Activated naive CD8-positive, alpha-beta T cell treated with anti-CD3 and anti-CD28 coated beads, Interleukin-2, amount 50 U/mL, for 24 hours (primary cell): Measurements from ENCODE around the gene KRT72.

Source experiments
- ATAC-seq: fragments of 150-1000 bp; cut with Tn5 transposase; one replicate; pipeline ENCODE4 v1.10.0; 2021
- DNase-seq: peaks from one replicate; pipeline ENCODE4 v3.0.0; 2021
- H3K27ac Mint-ChIP-seq: one replicate; pipeline ENCODE4 v1.8.0; 2021; ENCODE audit warnings: mild to moderate bottlenecking, mixed read lengths
- H3K27me3 Mint-ChIP-seq: one replicate; pipeline ENCODE4 v1.8.0; 2021; ENCODE audit warnings: mixed read lengths
- H3K36me3 Mint-ChIP-seq: one replicate; pipeline ENCODE4 v1.8.0; 2021; ENCODE audit warnings: low read depth, mixed read lengths
- H3K4me1 Mint-ChIP-seq: one replicate; pipeline ENCODE4 v1.8.0; 2021; ENCODE audit warnings: mixed read lengths
- H3K4me3 Mint-ChIP-seq: one replicate; pipeline ENCODE4 v1.8.0; 2021; ENCODE audit warnings: mild to moderate bottlenecking, moderate library complexity, mixed read lengths
- H3K9me3 Mint-ChIP-seq: one replicate; pipeline ENCODE4 v1.8.0; 2021; ENCODE audit warnings: mixed read lengths

The KRT72 gene

GRCh38 chr12:52582486-52582885, 18.8 kb downstream of the KRT72 start:
- no peak overlapping the region for H3K4me3 Mint-ChIP-seq
- no peak for ATAC-seq
- no peaks in the 10 kb centered on the region for H3K27me3 Mint-ChIP-seq
- H3K9me3 Mint-ChIP-seq = no peaks in the 10 kb centered on the region
- peaks cover 30% of the 10 kb centered on the region for H3K4me1 Mint-ChIP-seq
- H3K27ac Mint-ChIP-seq = no peak overlapping the region
- no peak for DNase-seq
- H3K36me3 Mint-ChIP-seq = no peaks in the 10 kb centered on the region

DNA sequence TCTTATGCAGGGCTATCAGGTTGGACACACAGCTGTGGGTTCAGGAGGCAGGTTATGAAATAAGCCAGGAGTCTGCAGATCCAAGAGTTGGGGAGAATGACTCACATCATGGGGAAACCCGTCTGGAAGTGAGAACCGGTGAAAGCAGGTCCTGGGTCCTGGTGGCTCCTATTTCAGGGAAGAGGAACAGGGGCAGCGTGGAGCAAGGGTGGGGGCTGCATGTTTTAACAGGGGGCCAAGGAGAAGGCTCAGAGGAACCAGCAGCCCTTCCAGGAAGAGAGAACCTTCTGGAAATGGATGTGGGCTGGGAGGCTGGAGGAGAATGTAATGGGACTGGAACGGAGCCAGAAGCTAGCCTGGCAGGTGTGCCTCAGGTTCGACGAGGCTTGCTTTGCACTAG, 19.8 kb downstream of the KRT72 start:
- H3K27ac Mint-ChIP-seq = no peak overlapping the region
- no peak for DNase-seq
- H3K36me3 Mint-ChIP-seq = no peaks in the 10 kb centered on the region
- no peak overlapping the region for H3K4me3 Mint-ChIP-seq
- no peaks in the 10 kb centered on the region for H3K27me3 Mint-ChIP-seq
- H3K4me1 Mint-ChIP-seq = peaks cover 23% of the 10 kb centered on the region
- no peaks in the 10 kb centered on the region for H3K9me3 Mint-ChIP-seq
- no peak for ATAC-seq

GRCh38 chr12:52581066-52581465, 20.2 kb downstream of the KRT72 start:
- no peaks in the 10 kb centered on the region for H3K27me3 Mint-ChIP-seq
- peaks cover 19% of the 10 kb centered on the region for H3K4me1 Mint-ChIP-seq
- DNase-seq (no peak), ATAC-seq (no peak)
- H3K27ac Mint-ChIP-seq = no peak overlapping the region
- H3K36me3 Mint-ChIP-seq = no peaks in the 10 kb centered on the region
- H3K9me3 Mint-ChIP-seq = no peaks in the 10 kb centered on the region
- H3K4me3 Mint-ChIP-seq = no peak overlapping the region

- no peak for ATAC-seq
- Mint-ChIP-seq H3K27me3 (no peaks in the 10 kb centered on the region), H3K4me1 (peaks cover 15% of the 10 kb centered on the region), H3K36me3 (no peaks in the 10 kb centered on the region), H3K27ac (no peak overlapping the region), H3K4me3 (no peak overlapping the region), H3K9me3 (no peaks in the 10 kb centered on the region)
- DNase-seq = no peak
These were observed 20.8 kb downstream of the KRT72 start for GRCh38 chr12:52580496-52580895.

DNA sequence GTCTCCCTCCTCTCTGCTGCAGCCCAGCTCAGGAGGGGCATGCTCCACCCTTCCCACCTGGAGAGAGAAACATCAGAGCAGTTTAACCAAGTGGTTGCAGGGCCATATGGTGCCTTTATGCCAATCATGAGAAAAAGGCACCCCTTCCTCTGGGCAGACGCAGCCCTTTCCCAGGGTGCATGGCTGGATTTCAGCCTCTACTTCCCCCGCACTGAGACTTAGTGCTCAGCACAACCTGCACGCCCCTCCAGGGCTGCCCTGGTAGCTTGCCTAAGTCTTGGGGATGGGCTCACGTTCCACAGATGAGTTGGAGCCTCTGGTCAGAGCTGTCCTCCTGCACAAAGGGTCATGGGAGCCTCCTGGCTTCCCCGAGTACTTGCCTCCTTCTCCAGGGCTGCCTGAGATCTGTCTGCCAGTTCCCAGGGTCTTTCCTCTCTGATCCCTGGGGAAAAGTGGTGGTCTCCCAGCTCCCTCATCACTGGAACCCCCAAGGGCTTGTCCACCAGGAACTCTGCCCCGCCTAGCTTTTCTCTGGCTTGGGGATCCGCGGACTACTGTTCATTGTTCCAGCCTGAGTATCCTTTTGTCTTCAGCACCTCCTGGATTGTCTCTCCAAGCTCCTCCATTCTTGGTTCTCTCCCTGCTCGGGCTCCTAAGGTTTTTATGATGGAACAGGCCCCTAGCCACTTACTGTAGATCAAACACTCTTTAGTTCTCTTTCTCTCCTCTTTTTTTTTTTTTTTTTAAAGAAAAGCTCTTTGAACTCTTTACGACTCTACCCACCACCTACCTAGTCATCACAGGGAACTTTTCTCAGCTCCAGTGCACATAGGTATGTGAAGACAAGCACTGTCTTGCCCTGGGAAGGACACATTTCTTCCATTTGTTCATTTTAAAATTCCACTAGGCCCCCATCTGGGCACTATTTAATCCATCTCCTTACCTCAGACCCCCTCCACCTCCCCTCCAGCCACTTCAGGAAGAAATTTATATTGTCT, 21.5 kb downstream of the KRT72 start:
- Mint-ChIP-seq H3K4me3 (no peak overlapping the region), H3K9me3 (no peaks in the 10 kb centered on the region), H3K4me1 (peaks cover 9% of the 10 kb centered on the region), H3K27ac (no peak overlapping the region), H3K36me3 (no peaks in the 10 kb centered on the region), H3K27me3 (no peaks in the 10 kb centered on the region)
- DNase-seq = no peak
- no peak for ATAC-seq

DNA sequence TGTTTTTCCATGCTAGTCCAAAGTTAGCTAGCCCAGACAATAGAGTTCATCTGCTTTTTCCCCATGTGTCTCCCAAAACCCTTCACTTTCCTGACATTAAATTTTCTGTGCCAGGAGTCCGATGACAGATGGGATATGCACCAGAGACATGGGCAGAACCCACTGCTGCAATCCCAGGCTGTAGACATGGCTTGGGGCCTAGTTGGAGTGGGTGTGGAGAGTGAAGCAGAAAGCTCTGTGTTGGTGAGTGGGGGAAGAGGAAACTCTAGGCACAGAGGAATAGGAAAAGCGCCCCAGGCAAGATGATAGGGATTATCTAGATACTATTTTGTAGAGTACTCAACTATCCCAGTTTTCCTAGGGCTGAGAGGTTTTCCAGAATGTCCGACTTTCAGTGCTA, 22.8 kb downstream of the KRT72 start:
- Mint-ChIP-seq H3K4me3 (no peak overlapping the region), H3K9me3 (no peaks in the 10 kb centered on the region), H3K4me1 (peaks cover 8% of the 10 kb centered on the region), H3K27me3 (no peaks in the 10 kb centered on the region), H3K36me3 (no peaks in the 10 kb centered on the region), H3K27ac (no peak overlapping the region)
- no peak for DNase-seq
- no peak for ATAC-seq

- peaks cover 2% of the 10 kb centered on the region for H3K27me3 Mint-ChIP-seq
- H3K27ac Mint-ChIP-seq = no peak overlapping the region
- ATAC-seq (no peak), DNase-seq (no peak)
- no peaks in the 10 kb centered on the region for H3K9me3 Mint-ChIP-seq
- H3K36me3 Mint-ChIP-seq = no peaks in the 10 kb centered on the region
- peaks cover 3% of the 10 kb centered on the region for H3K4me1 Mint-ChIP-seq
- no peak overlapping the region for H3K4me3 Mint-ChIP-seq
These were observed 23.9 kb downstream of the KRT72 start for GRCh38 chr12:52577316-52577715.

DNA sequence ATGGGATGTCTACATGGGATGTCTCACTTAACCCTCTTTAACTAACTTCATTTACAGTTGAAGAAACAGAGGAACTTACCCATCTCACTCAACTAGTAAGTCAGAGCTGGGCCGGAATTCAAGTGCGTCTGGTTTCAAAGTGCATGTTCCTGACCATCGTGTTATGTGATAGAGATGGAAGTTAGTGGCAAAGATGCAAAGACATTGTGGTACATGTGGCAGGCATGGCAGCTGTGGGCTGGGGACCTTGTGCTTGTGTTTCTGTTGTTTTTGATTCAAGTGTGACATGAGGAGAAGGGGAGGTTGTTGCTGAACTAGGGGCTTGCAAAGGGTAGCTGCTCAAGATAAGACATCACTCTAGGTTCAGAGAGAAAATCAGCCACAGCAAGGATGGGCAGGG, 25.3 kb downstream of the KRT72 start:
- Mint-ChIP-seq H3K27me3 (peaks cover 2% of the 10 kb centered on the region), H3K36me3 (no peaks in the 10 kb centered on the region), H3K4me3 (no peak overlapping the region), H3K9me3 (no peaks in the 10 kb centered on the region), H3K27ac (no peak overlapping the region), H3K4me1 (peaks cover 3% of the 10 kb centered on the region)
- no peak for DNase-seq
- ATAC-seq = no peak

GRCh38 chr12:52575256-52575655, 26.0 kb downstream of the KRT72 start:
- no peak overlapping the region for H3K4me3 Mint-ChIP-seq
- ATAC-seq (no peak), DNase-seq (no peak)
- H3K27ac Mint-ChIP-seq = no peak overlapping the region
- H3K27me3 Mint-ChIP-seq = peaks cover 3% of the 10 kb centered on the region
- no peaks in the 10 kb centered on the region for H3K4me1 Mint-ChIP-seq
- H3K36me3 Mint-ChIP-seq = no peaks in the 10 kb centered on the region
- no peaks in the 10 kb centered on the region for H3K9me3 Mint-ChIP-seq

GRCh38 chr12:52573743-52574142, 27.5 kb downstream of the KRT72 start, which contains the start of gene KRT74:
Gene KRT74, minus strand, starts transcription at chr12:52573843. Its CDS starts 66 bp downstream, at chr12:52573777.
- H3K4me1 Mint-ChIP-seq = no peaks in the 10 kb centered on the region
- H3K4me3 Mint-ChIP-seq = no peak within 1 kb of the TSS
- DNase-seq (no peak), ATAC-seq (no peak)
- H3K27me3 Mint-ChIP-seq = peaks cover 5% of the 10 kb centered on the region
- no peaks in the 10 kb centered on the region for H3K9me3 Mint-ChIP-seq
- no peak within 1 kb of the TSS for H3K27ac Mint-ChIP-seq
- H3K36me3 Mint-ChIP-seq = no peaks in the 10 kb centered on the region

DNA sequence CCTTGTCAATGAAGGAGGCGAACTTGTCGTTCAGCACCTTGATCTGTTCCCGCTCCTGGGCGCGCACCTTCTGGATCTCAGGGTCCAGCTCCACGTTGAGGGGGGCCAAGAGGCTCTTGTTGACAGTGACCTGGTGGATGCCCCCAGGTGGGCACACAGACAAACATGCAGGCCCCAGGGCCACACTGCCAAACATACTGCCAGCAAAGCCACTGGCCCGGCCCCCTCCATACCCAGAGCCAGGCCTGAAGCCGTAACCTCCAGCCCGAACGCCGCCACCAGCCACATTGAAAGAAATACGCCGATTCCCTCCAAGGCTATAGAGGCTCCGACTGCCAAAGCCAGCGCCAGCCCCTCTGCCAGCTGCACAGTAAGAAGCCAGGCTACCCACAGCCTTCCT, 28.0 kb downstream of the KRT72 start:
- no peak for DNase-seq
- Mint-ChIP-seq H3K27me3 (peaks cover 5% of the 10 kb centered on the region), H3K4me3 (no peak overlapping the region), H3K9me3 (no peaks in the 10 kb centered on the region), H3K4me1 (no peaks in the 10 kb centered on the region), H3K36me3 (no peaks in the 10 kb centered on the region), H3K27ac (no peak overlapping the region)
- ATAC-seq = no peak

DNA sequence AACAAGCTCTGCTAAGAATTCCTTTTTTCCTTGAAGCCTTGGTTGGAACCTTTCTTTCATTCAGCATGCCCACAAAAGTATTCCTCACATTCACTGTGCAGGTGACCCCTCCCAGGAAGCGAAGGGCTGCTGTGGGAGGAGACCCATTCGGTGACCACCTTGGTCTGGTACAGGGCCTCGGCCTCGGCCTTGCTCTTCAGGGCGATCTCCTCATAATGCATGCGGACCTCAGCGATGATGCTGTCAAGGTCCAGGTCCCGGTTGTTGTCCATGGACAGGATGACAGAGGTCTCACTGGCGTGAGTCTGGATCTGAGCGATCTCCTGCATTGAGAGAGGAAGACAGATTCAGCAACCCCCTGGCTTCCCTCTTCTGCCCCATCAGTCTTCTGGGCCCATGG, 30.8 kb downstream of the KRT72 start:
- Mint-ChIP-seq H3K36me3 (no peaks in the 10 kb centered on the region), H3K9me3 (no peaks in the 10 kb centered on the region), H3K4me1 (peaks cover 4% of the 10 kb centered on the region), H3K27ac (no peak overlapping the region), H3K27me3 (peaks cover 6% of the 10 kb centered on the region), H3K4me3 (no peak overlapping the region)
- DNase-seq = no peak
- ATAC-seq = no peak

GRCh38 chr12:52568111-52568510, 33.2 kb downstream of the KRT72 start:
- H3K4me3 Mint-ChIP-seq = no peak overlapping the region
- H3K27me3 Mint-ChIP-seq = peaks cover 9% of the 10 kb centered on the region
- ATAC-seq = no peak
- no peak overlapping the region for H3K27ac Mint-ChIP-seq
- no peaks in the 10 kb centered on the region for H3K9me3 Mint-ChIP-seq
- no peaks in the 10 kb centered on the region for H3K36me3 Mint-ChIP-seq
- no peak for DNase-seq
- H3K4me1 Mint-ChIP-seq = peaks cover 4% of the 10 kb centered on the region

DNA sequence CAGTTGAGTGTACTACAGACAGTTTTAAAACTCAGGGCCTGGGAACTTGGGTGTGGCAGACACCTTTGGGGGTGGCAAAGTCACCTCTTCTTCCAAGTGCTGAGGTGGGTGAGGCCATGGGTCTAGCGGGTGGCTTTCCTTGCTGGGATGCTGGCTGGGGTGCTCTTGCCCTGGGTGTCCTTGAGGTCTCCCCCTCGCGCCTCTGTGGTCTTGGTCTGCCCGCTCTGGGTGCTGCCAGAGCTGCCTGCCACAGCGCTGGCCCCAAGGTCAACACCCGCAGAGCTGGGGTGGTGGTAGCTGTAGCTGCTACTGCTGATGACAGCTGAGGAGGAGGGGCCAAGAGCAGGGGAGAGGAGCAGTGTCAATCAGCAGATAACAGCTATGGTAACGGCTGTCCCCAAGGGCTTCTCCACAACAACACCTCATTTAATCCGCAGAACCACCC, 34.4 kb downstream of the KRT72 start:
- ATAC-seq (no peak), DNase-seq (peak; percentile 6)
- Mint-ChIP-seq H3K27ac (no peak overlapping the region), H3K4me1 (peaks cover 4% of the 10 kb centered on the region), H3K9me3 (no peaks in the 10 kb centered on the region), H3K27me3 (peaks cover 7% of the 10 kb centered on the region), H3K36me3 (no peaks in the 10 kb centered on the region), H3K4me3 (no peak overlapping the region)

GRCh38 chr12:52564582-52564981, 36.7 kb downstream of the KRT72 start:
- Mint-ChIP-seq H3K36me3 (no peaks in the 10 kb centered on the region), H3K27ac (no peak overlapping the region)

More at GRCh38 chr12:52564582-52564981, 36.7 kb downstream of the KRT72 start:
- peaks cover 4% of the 10 kb centered on the region for H3K4me1 Mint-ChIP-seq
- H3K4me3 Mint-ChIP-seq = no peak overlapping the region
- no peak for ATAC-seq
- H3K9me3 Mint-ChIP-seq = no peaks in the 10 kb centered on the region
- DNase-seq = no peak
- H3K27me3 Mint-ChIP-seq = peaks cover 17% of the 10 kb centered on the region
